Endothelial cell of umbilical vein (primary cell): ENCODE results near the gene TIAM1. TPM values are rescaled to one million over a fixed set of nuclear protein-coding genes. Genes with fewer than 3 reads are reported as not detected.

ENCODE experiments used
- BruUV-seq: library from RNA; stranded (reverse); fragments of 400-500 nt; replicated peaks from 2 replicates; lab custom pipeline; 2021; lab: Mats Ljungman, UMichigan
- CTCF ChIA-PET: fragments of 300-600, 350-600 bp; sonication (Branson Sonifier 250); formaldehyde crosslinking; loops from one replicate; lab custom pipeline; 2021; ENCODE audit warnings: antibody characterized with exemption, inconsistent platforms; lab: Charles Lee
- POLR2A ChIA-PET: fragments of 300-600, 350-600 bp; sonication (Branson Sonifier 250); formaldehyde crosslinking; loops from one replicate; lab custom pipeline; 2021; ENCODE audit warnings: antibody characterized with exemption, inconsistent platforms; lab: Charles Lee
- DNase-seq: peaks from one replicate; pipeline ENCODE4 v3.0.0-alpha.2; 2011; ENCODE audit warnings: low read depth, low spot score
- FAIRE-seq: peaks from 2 replicates; lab custom pipeline; 2011; peaks lifted over from hg19 to GRCh38; lab: Jason Lieb, UNC
- H2AFZ ChIP-seq: 2 replicates; pipeline ENCODE4 v1.6.0; 2012; ENCODE audit warnings: low read depth, low read length, control low read depth, inconsistent platforms
- H3K27ac ChIP-seq: 2 replicates; pipeline ENCODE4 v1.5.1; 2011; ENCODE audit warnings: low read depth, mild to moderate bottlenecking, control low read depth, low read length, moderate library complexity; ENCODE audit not compliant: insufficient read depth
- H3K27me3 ChIP-seq, 2 experiments: 2 replicates each; pipeline versions ENCODE4 v1.6.0 to v1.6.1; 2011; ENCODE audit warnings: low read length in 2 of 2, mixed read lengths in 1 of 2; ENCODE audit not compliant: control insufficient read depth in 2 of 2, insufficient read depth in 2 of 2
- H3K36me3 ChIP-seq, 2 experiments: 2 replicates in 1 of 2; 3 replicates in 1 of 2; pipeline ENCODE4 v1.5.1; 2011; ENCODE audit warnings: low read length in 2 of 2, mild to moderate bottlenecking in 1 of 2, moderate library complexity in 1 of 2; ENCODE audit not compliant: control insufficient read depth in 2 of 2, insufficient read depth in 2 of 2; ENCODE audit errors: extremely low read depth in 1 of 2
- H3K4me1 ChIP-seq: 3 replicates; pipeline ENCODE4 v1.5.1; 2011; ENCODE audit warnings: mild to moderate bottlenecking, low read length; ENCODE audit not compliant: control insufficient read depth, insufficient read depth; ENCODE audit errors: extremely low read depth
- H3K4me2 ChIP-seq: 2 replicates; pipeline ENCODE4 v1.6.1; 2011; ENCODE audit warnings: low read length, control low read depth, mixed read lengths; ENCODE audit not compliant: insufficient read depth
- H3K4me3 ChIP-seq, 3 experiments: fragments of 200-600 bp in 1 of 3; sonication (generic), shearing (Covaris generic) in 1 of 3; replicated peaks in 1 of 3; 2 replicates each; pipeline ENCODE4 v1.5.1; 2011 to 2016; ENCODE audit warnings: control low read depth in 3 of 3, low read length in 3 of 3, mild to moderate bottlenecking in 2 of 3, inconsistent platforms in 1 of 3, low read depth in 1 of 3, moderate library complexity in 1 of 3; ENCODE audit not compliant: insufficient read depth in 1 of 3
- H3K79me2 ChIP-seq: 2 replicates; pipeline ENCODE4 v1.6.0; 2012; ENCODE audit warnings: low read length, inconsistent platforms; ENCODE audit not compliant: control insufficient read depth, insufficient read depth
- H3K9ac ChIP-seq: replicated peaks from 2 replicates; pipeline ENCODE3; 2011; ENCODE audit warnings: low read length, control low read depth; ENCODE audit not compliant: insufficient read depth; ENCODE audit errors: extremely low read depth
- H3K9me1 ChIP-seq: replicated peaks from 3 replicates; pipeline ENCODE4 v1.6.0; 2011; ENCODE audit warnings: mild to moderate bottlenecking, low read length; ENCODE audit not compliant: control insufficient read depth, insufficient read depth; ENCODE audit errors: extremely low read depth
- H3K9me3 ChIP-seq: replicated peaks from 2 replicates; pipeline ENCODE4 v1.5.1; 2012; ENCODE audit warnings: low read length, inconsistent platforms; ENCODE audit not compliant: control insufficient read depth, insufficient read depth
- H4K20me1 ChIP-seq: replicated peaks from 2 replicates; pipeline ENCODE3; 2011; ENCODE audit warnings: mild to moderate bottlenecking, low read length; ENCODE audit not compliant: control insufficient read depth, insufficient read depth; ENCODE audit errors: extremely low read depth
- CTCF ChIP-seq, 2 donors: IDR thresholded peaks; 1 replicate in 1 of 2; 2 replicates in 1 of 2; pipeline ENCODE4 v1.5.1; 2011; ENCODE audit warnings: low read length in 2 of 2, mild to moderate bottlenecking in 2 of 2, moderate library complexity in 2 of 2, control low read depth in 1 of 2, inconsistent platforms in 1 of 2, low read depth in 1 of 2; ENCODE audit not compliant: insufficient read depth in 1 of 2; ENCODE audit errors: extremely low read depth in 1 of 2
- EZH2 ChIP-seq: IDR thresholded peaks from 2 replicates; pipeline ENCODE4 v1.6.1; 2012; ENCODE audit warnings: borderline replicate concordance, low read depth, mild to moderate bottlenecking, moderate library complexity, low read length, inconsistent platforms; ENCODE audit not compliant: severe bottlenecking
- FOS ChIP-seq: IDR thresholded peaks from 2 replicates; pipeline ENCODE4 v1.6.1; 2011; ENCODE audit warnings: mild to moderate bottlenecking, low read length, moderate library complexity, borderline replicate concordance; ENCODE audit not compliant: insufficient read depth
- GATA2 ChIP-seq: IDR thresholded peaks from 2 replicates; pipeline ENCODE4 v1.7.0; 2011; ENCODE audit warnings: low read depth, mild to moderate bottlenecking, moderate library complexity, mixed read lengths, low read length; ENCODE audit not compliant: insufficient read length, insufficient read depth
- JUN ChIP-seq: IDR thresholded peaks from 2 replicates; pipeline ENCODE4 v1.6.1; 2011; ENCODE audit warnings: borderline replicate concordance, low read depth; ENCODE audit not compliant: insufficient read length, insufficient read depth
- MAX ChIP-seq: IDR thresholded peaks from 2 replicates; pipeline ENCODE4 v1.6.1; 2011; ENCODE audit not compliant: insufficient read depth, insufficient read length
- MYC ChIP-seq: IDR thresholded peaks from one replicate; pipeline ENCODE4 v1.6.1; 2011; ENCODE audit warnings: mild to moderate bottlenecking, low read depth, low read length
- POLR2A ChIP-seq: IDR thresholded peaks from 2 replicates; pipeline ENCODE4 v1.6.1; 2012; ENCODE audit warnings: low read depth, mild to moderate bottlenecking, control low read depth, low read length
- POLR2AphosphoS5 ChIP-seq: IDR thresholded peaks from 2 replicates; pipeline ENCODE4 v1.6.1; 2012; ENCODE audit warnings: low read depth, mild to moderate bottlenecking, control low read depth, low read length, moderate library complexity; ENCODE audit not compliant: insufficient read depth
- dilution Hi-C: fragments of 300-500 bp; cut with MboI; formaldehyde crosslinking; loops from one replicate; pipeline ENCODE4 v1.15.0; 2019; ENCODE audit warnings: low sequenced_read_pairs; ENCODE audit not compliant: extremely low pct_ligation_motif_present
- intact Hi-C: fragments of 100-400 bp; cut with micrococcal nuclease; formaldehyde crosslinking; loops from one replicate; pipeline ENCODE4 v1.10.0; 2022
- polyA plus RNA-seq, 4 experiments: library from polyadenylated mRNA; depleted of rRNA in 3 of 4; stranded (reverse) in 3 of 4; unstranded in 1 of 4; fragments of >200 nt; gene quantifications; 2 replicates each; pipeline versions ENCODE4 v1.2.1 to v1.2.3, GENCODE V29; 2011 to 2012; ENCODE audit warnings: missing spikeins in 1 of 4
- total RNA-seq: library from RNA; stranded (reverse); gene quantifications from 2 replicates; pipeline ENCODE4 v1.2.3, GENCODE V29; 2021

TIAM1 gene
- total and polyA plus RNA-seq, 2 donors (not counting 3 experiments of a cell fraction or from before 2014, with no cell fraction given): 0.21 to 0.86 TPM

- no peaks in the 10 kb centered on the region for H3K36me3 ChIP-seq
- intact Hi-C loops: no loop called here
- no peak overlapping the region for H2AFZ ChIP-seq
- no peaks in the 10 kb centered on the region for H3K79me2 ChIP-seq
- H4K20me1 ChIP-seq: no peaks in the 10 kb centered on the region
- no peaks in the 10 kb centered on the region for H3K9me1 ChIP-seq
- no peak overlapping the region for H3K4me3 ChIP-seq
- TF ChIP-seq EZH2: no peak
- FAIRE-seq: no peak
- no peak overlapping the region for H3K4me2 ChIP-seq
- no peak overlapping the region for H3K9ac ChIP-seq
- ChIA-PET CTCF (no interaction called here), POLR2A (no interaction called here)
- no peak for DNase-seq
- no peaks in the 10 kb centered on the region for H3K4me1 ChIP-seq
- no peaks in the 10 kb centered on the region for H3K27me3 ChIP-seq
- dilution Hi-C loops: no loop called here
- H3K9me3 ChIP-seq: no peaks in the 10 kb centered on the region
- no peak overlapping the region for H3K27ac ChIP-seq
- BruUV-seq: no TSS peak
These were observed 68.2 kb downstream of the TIAM1 start for GRCh38 chr21:31275901-31276300.

- Histone ChIP-seq H3K27me3 (no peaks in the 10 kb centered on the region), H3K9ac (no peak overlapping the region), H3K4me3 (no peak overlapping the region), H3K4me1 (no peaks in the 10 kb centered on the region), H3K27ac (no peak overlapping the region), H3K9me3 (no peaks in the 10 kb centered on the region), H3K9me1 (no peaks in the 10 kb centered on the region), H4K20me1 (no peaks in the 10 kb centered on the region), H3K36me3 (no peaks in the 10 kb centered on the region), H3K4me2 (no peak overlapping the region), H3K79me2 (no peaks in the 10 kb centered on the region), H2AFZ (no peak overlapping the region)
- no peak for FAIRE-seq
- TF ChIP-seq FOS: no peak
- no peak for TF ChIP-seq MYC
- TF ChIP-seq GATA2: no peak
- no peak for TF ChIP-seq EZH2
- no peak for TF ChIP-seq POLR2AphosphoS5
- TF ChIP-seq MAX: no peak
- TF ChIP-seq JUN: no peak
- TF ChIP-seq POLR2A: no peak
- TF ChIP-seq CTCF (IDR thresholded peaks at IDR 0.05; ENCODE audit: extremely low read depth in 1 of 2, insufficient read depth in 1 of 2, low read depth in 1 of 2, low read length in 2 of 2): no peak
- DNase-seq: no peak
- dilution Hi-C loops: no loop called here
- CTCF ChIA-PET: no interaction called here
- intact Hi-C loops: no loop called here
- BruUV-seq: no TSS peak
- POLR2A ChIA-PET: no interaction called here
These were observed 70.8 kb downstream of the TIAM1 start for GRCh38 chr21:31273278-31273677.
